PC-3 (cell line): ENCODE data around the gene MORN3.

ENCODE experiments used
- CTCF ChIP-seq: fragments of 300-600 bp; sonication (generic); conservative IDR thresholded peaks from 2 replicates; pipeline ENCODE4 v1.5.1; 2017; ENCODE audit warnings: antibody characterized with exemption, low read depth, mild to moderate bottlenecking, low read length
- EZH2 ChIP-seq: fragments of 300-600 bp; sonication (generic); IDR thresholded peaks from one replicate; pipeline ENCODE4 v1.6.1; 2017; ENCODE audit warnings: antibody characterized with exemption, mild to moderate bottlenecking, low read length; ENCODE audit not compliant: unreplicated experiment

GRCh38 chr12:121708313-121709063 is 39.0 kb upstream of the MORN3 start:
- TF ChIP-seq CTCF (no peak), EZH2 (no peak)
